NCI-H748 (cell line): ENCODE results near the gene NEK6.

ENCODE experiments used
- DNase-seq: peaks from one replicate; lab custom pipeline; 2025; ENCODE audit not compliant: unreplicated experiment; lab: John Stamatoyannopoulos, UW

NEK6 gene

GRCh38 chr9:124277420-124277819, 19.7 kb downstream of the NEK6 start:
- no peak for DNase-seq

GRCh38 chr9:124278054-124278540, 20.3 kb downstream of the NEK6 start:
- no peak for DNase-seq

- DNase-seq, result no peak
Measured at GRCh38 chr9:124279531-124280175, 21.9 kb downstream of the NEK6 start.

- no peak for DNase-seq
Measured at GRCh38 chr9:124280176-124280691, 22.5 kb downstream of the NEK6 start.

GRCh38 chr9:124281931-124282371, 24.2 kb downstream of the NEK6 start:
- DNase-seq, result no peak

GRCh38 chr9:124282442-124283227, 24.9 kb downstream of the NEK6 start:
- no peak for DNase-seq

- DNase-seq, result no peak
Measured at GRCh38 chr9:124283228-124283814, 25.6 kb downstream of the NEK6 start.

- DNase-seq, result no peak
Measured at GRCh38 chr9:124284237-124284831, 26.6 kb downstream of the NEK6 start.

- no peak for DNase-seq
Measured at GRCh38 chr9:124284940-124285441, 27.2 kb downstream of the NEK6 start.

- DNase-seq, result no peak
Measured at GRCh38 chr9:124285490-124285889, 27.7 kb downstream of the NEK6 start.

GRCh38 chr9:124285903-124286291, 28.1 kb downstream of the NEK6 start:
- DNase-seq, result no peak

- no peak for DNase-seq
Measured at GRCh38 chr9:124286292-124286931, 28.7 kb downstream of the NEK6 start.

- no peak for DNase-seq
Measured at GRCh38 chr9:124290053-124290591, 32.4 kb downstream of the NEK6 start.

GRCh38 chr9:124290743-124291554, 33.2 kb downstream of the NEK6 start:
- DNase-seq, result no peak

GRCh38 chr9:124291801-124292396, 34.1 kb downstream of the NEK6 start:
- no peak for DNase-seq

GRCh38 chr9:124292696-124293593, 35.2 kb downstream of the NEK6 start:
- DNase-seq, result no peak

- DNase-seq, result no peak
Measured at GRCh38 chr9:124293718-124294506, 36.2 kb downstream of the NEK6 start.
